ENCODE data around the gene NAALADL2. TPM values are rescaled to one million over a fixed set of nuclear protein-coding genes. Genes with fewer than 3 reads are reported as not detected.

Gene NAALADL2
- total RNA-seq, 1 donor from 2014 or later, result 2.9 TPM

GRCh38 chr3:175695251-175695650 is 836.1 kb downstream of the NAALADL2 start:
- no peak overlapping the region for H3K4me3 ChIP-seq (ENCODE audit: low read depth, low read length)
- TF ChIP-seq, protein P1, sequence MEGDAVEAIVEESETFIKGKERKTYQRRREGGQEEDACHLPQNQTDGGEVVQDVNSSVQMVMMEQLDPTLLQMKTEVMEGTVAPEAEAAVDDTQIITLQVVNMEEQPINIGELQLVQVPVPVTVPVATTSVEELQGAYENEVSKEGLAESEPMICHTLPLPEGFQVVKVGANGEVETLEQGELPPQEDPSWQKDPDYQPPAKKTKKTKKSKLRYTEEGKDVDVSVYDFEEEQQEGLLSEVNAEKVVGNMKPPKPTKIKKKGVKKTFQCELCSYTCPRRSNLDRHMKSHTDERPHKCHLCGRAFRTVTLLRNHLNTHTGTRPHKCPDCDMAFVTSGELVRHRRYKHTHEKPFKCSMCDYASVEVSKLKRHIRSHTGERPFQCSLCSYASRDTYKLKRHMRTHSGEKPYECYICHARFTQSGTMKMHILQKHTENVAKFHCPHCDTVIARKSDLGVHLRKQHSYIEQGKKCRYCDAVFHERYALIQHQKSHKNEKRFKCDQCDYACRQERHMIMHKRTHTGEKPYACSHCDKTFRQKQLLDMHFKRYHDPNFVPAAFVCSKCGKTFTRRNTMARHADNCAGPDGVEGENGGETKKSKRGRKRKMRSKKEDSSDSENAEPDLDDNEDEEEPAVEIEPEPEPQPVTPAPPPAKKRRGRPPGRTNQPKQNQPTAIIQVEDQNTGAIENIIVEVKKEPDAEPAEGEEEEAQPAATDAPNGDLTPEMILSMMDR (conservative IDR thresholded peaks at IDR 0.05; ENCODE audit: low read depth, low read length), result no peak
- DNase-seq (ENCODE audit: low read depth), result no peak

DNA sequence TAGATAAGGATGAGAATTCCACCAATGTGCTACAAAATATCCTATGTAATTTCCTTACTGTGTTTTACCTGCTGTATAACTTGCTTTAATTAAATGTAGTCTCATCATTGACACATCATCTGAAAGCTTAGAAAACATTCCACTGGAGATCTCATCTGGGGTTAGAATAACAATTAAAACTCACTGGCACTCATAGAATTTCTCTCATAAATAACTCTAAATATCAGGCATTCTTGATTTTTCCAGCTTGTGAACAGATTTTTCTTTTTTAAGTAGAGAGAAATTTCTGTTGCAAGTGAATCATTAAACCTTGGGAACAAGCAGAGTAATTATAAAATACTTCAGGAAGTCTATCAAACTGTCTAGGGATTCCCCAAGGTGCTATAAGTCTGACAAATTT is 843.8 kb downstream of the NAALADL2 start:
- DNase-seq (ENCODE audit: low read depth), result no peak
- TF ChIP-seq, protein P1 (conservative IDR thresholded peaks at IDR 0.05; ENCODE audit: low read depth, low read length), result no peak
- no peak overlapping the region for H3K4me3 ChIP-seq (ENCODE audit: low read depth, low read length)

- no peak for DNase-seq (ENCODE audit: low read depth)
- TF ChIP-seq, protein P1 (conservative IDR thresholded peaks at IDR 0.05; ENCODE audit: low read depth, low read length), result no peak
- no peak overlapping the region for H3K4me3 ChIP-seq (ENCODE audit: low read depth, low read length)
Observed at GRCh38 chr3:175704366-175705055, 845.4 kb downstream of the NAALADL2 start.

GRCh38 chr3:175713268-175713667 is 854.1 kb downstream of the NAALADL2 start:
- no peak overlapping the region for H3K4me3 ChIP-seq (ENCODE audit: low read depth, low read length)
- no peak for DNase-seq (ENCODE audit: low read depth)
- TF ChIP-seq, protein P1 (conservative IDR thresholded peaks at IDR 0.05; ENCODE audit: low read depth, low read length), result no peak

GRCh38 chr3:175716446-175716845 is 857.3 kb downstream of the NAALADL2 start:
- no peak overlapping the region for H3K4me3 ChIP-seq (ENCODE audit: low read depth, low read length)
- no peak for DNase-seq (ENCODE audit: low read depth)
- TF ChIP-seq, protein P1 (conservative IDR thresholded peaks at IDR 0.05; ENCODE audit: low read depth, low read length), result no peak

DNA sequence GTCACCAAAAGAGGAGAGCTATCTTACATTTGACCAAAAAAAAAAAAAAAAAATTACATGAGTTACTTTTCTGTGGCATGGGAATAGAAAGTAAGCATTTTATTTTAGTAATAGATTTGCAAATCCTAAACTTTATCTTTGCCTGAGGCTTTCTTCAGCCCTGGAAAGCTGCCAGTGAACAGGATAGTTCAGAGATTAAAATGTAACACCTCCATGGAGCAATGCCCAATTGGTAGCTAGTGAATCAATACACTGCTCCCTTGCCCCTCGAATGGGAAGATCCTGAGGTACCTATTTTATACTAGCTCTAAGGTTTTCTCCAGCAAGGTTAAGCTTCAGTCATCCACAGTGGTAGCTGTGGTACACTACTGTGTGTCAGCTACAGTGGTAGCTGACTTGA is 867.1 kb downstream of the NAALADL2 start:
- TF ChIP-seq, protein P1 (conservative IDR thresholded peaks at IDR 0.05; ENCODE audit: low read depth, low read length), result no peak
- DNase-seq (ENCODE audit: low read depth), result no peak
- no peak overlapping the region for H3K4me3 ChIP-seq (ENCODE audit: low read depth, low read length)

GRCh38 chr3:175728566-175728965 is 869.4 kb downstream of the NAALADL2 start:
- TF ChIP-seq, protein P1 (conservative IDR thresholded peaks at IDR 0.05; ENCODE audit: low read depth, low read length), result no peak

More at GRCh38 chr3:175728566-175728965, 869.4 kb downstream of the NAALADL2 start:
- no peak for DNase-seq (ENCODE audit: low read depth)
- no peak overlapping the region for H3K4me3 ChIP-seq (ENCODE audit: low read depth, low read length)

Measured in epithelial cell of proximal tubule (primary cell).